MM.1S (cell line): ENCODE measurements around the gene RNU6-1.

Source experiments
- EZH2 ChIP-seq: fragments of 300-600 bp; sonication (generic); optimal IDR thresholded peaks from 2 replicates; pipeline ENCODE3; 2017; ENCODE audit warnings: low read depth, mild to moderate bottlenecking, antibody characterized with exemption, low read length, mixed read lengths
- TF ChIP-seq, protein P1 (sequence below): fragments of 300-600 bp; sonication (generic); IDR thresholded peaks from 2 replicates; pipeline ENCODE4 v1.5.1; 2016; ENCODE audit warnings: antibody characterized with exemption, low read length, mixed read lengths

DNA sequence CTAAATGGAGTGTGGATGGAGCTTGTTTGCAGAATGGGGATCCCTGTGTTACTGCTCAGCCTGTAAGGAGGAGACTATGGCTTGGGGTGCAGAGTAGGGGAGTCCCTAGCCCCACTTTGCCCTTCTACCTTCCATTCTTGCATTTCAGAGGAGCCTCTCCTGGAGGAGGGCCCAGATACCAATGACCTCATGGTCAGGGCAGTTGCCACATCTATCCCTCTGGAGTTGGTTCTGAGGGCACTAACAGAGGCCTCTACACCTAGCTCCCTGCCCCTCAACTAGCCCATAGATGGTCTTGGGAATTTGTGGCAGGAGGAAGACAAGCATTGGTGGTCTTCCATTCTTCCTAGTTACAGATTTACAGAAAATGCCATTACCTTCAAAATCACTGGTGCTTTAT lies 8.5 kb downstream of the RNU6-1 start:
- TF ChIP-seq, protein P1, sequence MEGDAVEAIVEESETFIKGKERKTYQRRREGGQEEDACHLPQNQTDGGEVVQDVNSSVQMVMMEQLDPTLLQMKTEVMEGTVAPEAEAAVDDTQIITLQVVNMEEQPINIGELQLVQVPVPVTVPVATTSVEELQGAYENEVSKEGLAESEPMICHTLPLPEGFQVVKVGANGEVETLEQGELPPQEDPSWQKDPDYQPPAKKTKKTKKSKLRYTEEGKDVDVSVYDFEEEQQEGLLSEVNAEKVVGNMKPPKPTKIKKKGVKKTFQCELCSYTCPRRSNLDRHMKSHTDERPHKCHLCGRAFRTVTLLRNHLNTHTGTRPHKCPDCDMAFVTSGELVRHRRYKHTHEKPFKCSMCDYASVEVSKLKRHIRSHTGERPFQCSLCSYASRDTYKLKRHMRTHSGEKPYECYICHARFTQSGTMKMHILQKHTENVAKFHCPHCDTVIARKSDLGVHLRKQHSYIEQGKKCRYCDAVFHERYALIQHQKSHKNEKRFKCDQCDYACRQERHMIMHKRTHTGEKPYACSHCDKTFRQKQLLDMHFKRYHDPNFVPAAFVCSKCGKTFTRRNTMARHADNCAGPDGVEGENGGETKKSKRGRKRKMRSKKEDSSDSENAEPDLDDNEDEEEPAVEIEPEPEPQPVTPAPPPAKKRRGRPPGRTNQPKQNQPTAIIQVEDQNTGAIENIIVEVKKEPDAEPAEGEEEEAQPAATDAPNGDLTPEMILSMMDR: no peak
- TF ChIP-seq EZH2: no peak
